D721Med (cell line): ENCODE data around the gene MS4A6A.
"Not testable (repeated sequence)": the region's sequence is repeated elsewhere in the genome, so short reads cannot be mapped to it uniquely, and the experiment has no call there.

Source experiments
- DNase-seq: peaks from one replicate; pipeline ENCODE4 v3.0.0; 2011; ENCODE audit warnings: low spot score; ENCODE audit not compliant: insufficient read length
- FAIRE-seq: peaks from 2 replicates; lab custom pipeline; 2011; peaks lifted over from hg19 to GRCh38; lab: Jason Lieb, UNC
- TF ChIP-seq, protein P1 (sequence below): IDR thresholded peaks from 2 replicates; pipeline ENCODE4 v1.5.1; 2012; ENCODE audit warnings: mild to moderate bottlenecking, control low read depth; ENCODE audit not compliant: insufficient read depth; ENCODE audit errors: missing control alignments

The MS4A6A gene

DNA sequence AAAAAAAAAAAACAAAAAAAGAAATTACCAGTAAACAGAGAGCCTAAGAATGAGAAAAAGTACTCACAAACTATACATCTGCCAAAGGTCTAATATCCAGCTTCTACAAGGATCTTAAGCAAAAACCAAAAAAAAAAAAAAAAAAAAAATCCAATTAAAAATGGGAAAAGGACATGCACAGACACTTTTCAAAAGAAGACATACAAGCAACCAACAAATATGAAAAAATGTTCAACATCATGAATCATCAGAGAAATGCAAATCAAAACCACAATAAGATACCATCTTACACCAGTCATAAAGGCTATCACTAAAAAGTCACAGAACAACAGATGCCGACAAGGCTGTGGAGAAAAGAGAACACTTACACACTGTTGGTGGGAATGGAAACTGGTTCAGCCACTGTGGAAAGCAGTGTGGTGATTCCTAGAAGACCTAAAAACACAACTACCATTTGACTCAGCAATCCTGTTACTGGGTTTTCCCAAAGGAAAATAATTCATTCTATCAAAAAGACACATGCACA, 18.3 kb downstream of the MS4A6A start:
- no peak for FAIRE-seq
- TF ChIP-seq, protein P1, sequence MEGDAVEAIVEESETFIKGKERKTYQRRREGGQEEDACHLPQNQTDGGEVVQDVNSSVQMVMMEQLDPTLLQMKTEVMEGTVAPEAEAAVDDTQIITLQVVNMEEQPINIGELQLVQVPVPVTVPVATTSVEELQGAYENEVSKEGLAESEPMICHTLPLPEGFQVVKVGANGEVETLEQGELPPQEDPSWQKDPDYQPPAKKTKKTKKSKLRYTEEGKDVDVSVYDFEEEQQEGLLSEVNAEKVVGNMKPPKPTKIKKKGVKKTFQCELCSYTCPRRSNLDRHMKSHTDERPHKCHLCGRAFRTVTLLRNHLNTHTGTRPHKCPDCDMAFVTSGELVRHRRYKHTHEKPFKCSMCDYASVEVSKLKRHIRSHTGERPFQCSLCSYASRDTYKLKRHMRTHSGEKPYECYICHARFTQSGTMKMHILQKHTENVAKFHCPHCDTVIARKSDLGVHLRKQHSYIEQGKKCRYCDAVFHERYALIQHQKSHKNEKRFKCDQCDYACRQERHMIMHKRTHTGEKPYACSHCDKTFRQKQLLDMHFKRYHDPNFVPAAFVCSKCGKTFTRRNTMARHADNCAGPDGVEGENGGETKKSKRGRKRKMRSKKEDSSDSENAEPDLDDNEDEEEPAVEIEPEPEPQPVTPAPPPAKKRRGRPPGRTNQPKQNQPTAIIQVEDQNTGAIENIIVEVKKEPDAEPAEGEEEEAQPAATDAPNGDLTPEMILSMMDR: no peak
- no peak for DNase-seq

DNA sequence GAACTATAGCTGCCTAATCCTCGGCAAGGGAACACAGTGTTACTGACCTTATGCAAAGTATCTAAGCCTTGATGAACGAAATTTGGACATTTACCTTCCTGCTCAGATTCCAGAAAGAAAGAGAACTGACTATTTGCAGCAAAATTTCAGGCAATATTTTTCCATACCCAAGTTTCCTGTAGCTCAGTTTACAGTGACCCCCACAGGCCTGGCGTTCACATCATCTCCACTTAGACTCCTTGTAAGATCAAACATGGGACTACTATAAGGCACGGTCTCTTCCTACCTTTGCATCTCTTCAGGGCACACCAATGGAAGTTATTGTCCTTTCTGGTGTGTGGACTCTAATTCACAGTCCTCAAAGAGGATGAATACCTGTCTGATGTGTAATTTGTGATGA, 21.1 kb downstream of the MS4A6A start:
- FAIRE-seq: no peak
- no peak for DNase-seq

DNA sequence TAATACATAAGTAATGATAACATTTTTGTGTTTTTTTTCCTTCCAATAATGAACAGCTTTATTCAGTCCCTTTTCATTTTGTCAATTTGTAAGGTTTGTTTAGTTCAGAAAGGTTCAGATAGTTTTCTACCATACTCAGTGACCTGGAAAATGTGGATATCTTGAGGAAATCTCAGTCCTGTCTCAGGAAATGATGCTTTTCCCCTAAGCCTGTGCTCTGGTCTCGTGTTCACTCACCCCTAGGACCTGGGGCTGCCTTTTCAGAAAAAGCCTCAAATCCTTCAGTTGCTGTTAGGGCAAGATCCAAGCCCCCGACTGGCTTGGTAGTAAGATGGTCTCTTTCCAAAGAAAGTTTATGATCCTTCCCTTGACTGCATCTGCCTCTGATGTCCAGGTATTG, 21.8 kb downstream of the MS4A6A start:
- FAIRE-seq (no peak), DNase-seq (no peak)
- TF ChIP-seq, protein P1: no peak

More for the DNA sequence above, 21.1 kb downstream of the MS4A6A start:
- TF ChIP-seq, protein P1: no peak

DNA sequence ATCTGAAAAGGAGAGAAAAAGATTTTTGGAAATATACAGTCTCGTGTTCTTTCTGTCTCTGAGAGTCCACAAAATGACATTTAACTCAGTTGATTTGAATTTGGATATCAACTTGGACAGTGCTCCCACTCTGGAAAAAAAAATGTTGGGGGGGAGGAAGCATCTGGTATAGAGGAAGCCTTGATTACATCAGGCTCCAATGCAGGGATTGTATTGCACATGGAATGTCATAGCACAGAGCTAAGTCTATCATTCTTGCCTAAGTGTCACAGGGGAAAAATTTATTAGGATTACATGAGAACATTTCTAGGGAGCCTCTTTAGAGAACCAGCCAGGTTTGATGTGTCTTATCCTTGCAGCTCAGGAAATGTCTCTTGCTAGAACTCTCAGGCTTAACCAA, 23.0 kb downstream of the MS4A6A start:
- DNase-seq (no peak), FAIRE-seq (no peak)
- TF ChIP-seq, protein P1: no peak

DNA sequence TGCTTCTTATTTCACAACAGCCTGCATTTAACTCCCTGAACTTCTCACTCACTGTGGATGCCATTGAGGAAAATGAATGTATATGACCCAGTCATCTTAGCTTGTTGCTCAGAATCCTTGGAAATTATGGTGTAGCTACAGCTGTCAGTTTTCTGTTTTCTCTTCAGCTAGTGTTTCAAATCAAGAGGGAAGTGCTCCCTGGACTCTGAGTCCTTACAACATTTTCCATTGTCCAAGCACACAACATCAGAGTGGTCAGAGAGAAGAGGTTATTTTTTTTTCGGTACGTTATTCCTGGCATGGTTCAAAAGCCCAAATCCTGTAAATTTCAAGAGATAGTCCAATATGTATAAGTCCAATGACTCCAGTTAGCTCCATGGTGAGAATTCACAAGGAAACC, 23.6 kb downstream of the MS4A6A start:
- TF ChIP-seq, protein P1: no peak
- no peak for FAIRE-seq
- DNase-seq: no peak

DNA sequence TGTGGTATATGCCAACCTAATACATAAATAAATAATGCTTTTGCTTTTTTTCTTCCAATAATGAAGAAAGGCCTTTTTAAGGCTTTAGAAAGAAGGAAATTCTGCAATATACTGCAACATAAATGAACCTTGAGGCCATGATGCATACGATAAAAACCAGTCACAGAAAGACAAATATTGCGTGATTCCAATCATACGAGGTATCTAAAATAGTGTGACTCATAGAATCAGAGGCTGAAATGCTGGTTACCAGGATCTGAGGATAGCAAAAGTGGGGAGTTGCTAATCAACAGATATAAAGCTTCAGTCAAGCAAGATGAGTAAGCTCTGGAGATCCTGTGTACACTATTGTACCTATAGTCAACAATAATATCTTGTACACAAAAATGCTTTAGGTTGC, 24.2 kb downstream of the MS4A6A start:
- TF ChIP-seq, protein P1: no peak
- no peak for DNase-seq
- no peak for FAIRE-seq

DNA sequence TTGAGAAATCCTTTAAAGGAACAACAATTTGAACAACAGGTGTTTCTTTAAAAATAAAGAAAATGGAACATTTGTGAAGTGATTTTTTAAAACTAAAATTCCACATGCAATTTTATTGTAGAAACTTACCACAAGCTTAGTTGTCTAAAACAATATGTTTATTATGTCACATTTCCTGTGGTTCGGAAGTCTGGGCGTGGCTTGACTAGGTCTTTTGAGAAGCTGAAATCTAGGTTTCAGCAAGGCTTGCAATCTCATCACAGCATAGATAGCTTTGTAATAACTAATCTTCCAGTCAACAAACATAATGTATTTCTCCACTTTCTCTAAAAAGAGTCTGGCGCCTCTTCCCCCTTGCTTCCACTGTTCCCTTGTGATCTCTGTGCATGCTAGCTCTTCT, 27.0 kb downstream of the MS4A6A start:
- TF ChIP-seq, protein P1: no peak
- DNase-seq (no peak), FAIRE-seq (no peak)

DNA sequence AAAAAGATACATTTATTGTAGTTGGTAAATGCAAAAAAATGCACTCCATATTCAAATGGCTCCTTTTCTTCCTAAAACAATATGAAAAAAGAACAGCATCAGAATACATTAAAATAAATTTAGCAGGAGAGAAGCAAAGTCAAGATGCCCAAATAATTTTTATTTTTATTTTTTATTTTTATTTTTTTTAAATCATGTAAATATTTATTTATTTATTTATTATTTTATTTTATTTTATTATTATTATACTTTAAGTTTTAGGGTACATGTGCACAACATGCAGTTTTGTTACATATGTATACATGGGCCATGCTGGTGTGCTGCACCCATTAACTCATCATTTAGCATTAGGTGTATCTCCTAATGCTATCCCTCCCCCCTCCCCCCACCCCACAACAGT, 30.2 kb downstream of the MS4A6A start:
- not testable (repeated sequence) for DNase-seq, FAIRE-seq
